PFSK-1 (cell line): ENCODE data around the gene CDAN1.

Source experiments
- FOXP2 ChIP-seq: optimal IDR thresholded peaks from 2 replicates; pipeline ENCODE3; 2011; ENCODE audit warnings: borderline replicate concordance, control low read depth, inconsistent platforms; ENCODE audit not compliant: insufficient read depth; ENCODE audit errors: extremely low read length, extremely low read depth
- POLR2AphosphoS5 ChIP-seq: IDR thresholded peaks from 2 replicates; pipeline ENCODE4 v1.6.1; 2012; ENCODE audit warnings: low read depth, mild to moderate bottlenecking, control low read depth, low read length, moderate library complexity
- REST ChIP-seq, 2 experiments: IDR thresholded peaks; 2 replicates each; pipeline versions ENCODE4 v1.6.1 to v1.8.0; 2011 to 2012; ENCODE audit warnings: low read depth in 2 of 2, low read length in 2 of 2, control low read depth in 1 of 2, inconsistent platforms in 1 of 2, mild to moderate bottlenecking in 1 of 2, moderate library complexity in 1 of 2; ENCODE audit not compliant: insufficient read depth in 1 of 2
- SIN3A ChIP-seq: IDR thresholded peaks from 2 replicates; pipeline ENCODE4 v1.6.1; 2012; ENCODE audit warnings: mild to moderate bottlenecking, low read length, moderate library complexity, borderline replicate concordance; ENCODE audit not compliant: insufficient read depth
- TAF1 ChIP-seq: IDR thresholded peaks from 2 replicates; pipeline ENCODE4 v1.6.1; 2012; ENCODE audit warnings: low read length, control low read depth, borderline replicate concordance; ENCODE audit not compliant: insufficient read depth

The CDAN1 gene

GRCh38 chr15:42725331-42725903, 11.5 kb downstream of the CDAN1 start:
- TF ChIP-seq REST (IDR thresholded peaks at IDR 0.05; ENCODE audit: insufficient read depth in 1 of 2, low read depth in 2 of 2, low read length in 2 of 2) (no peak), SIN3A (no peak), POLR2AphosphoS5 (no peak), FOXP2 (no peak), TAF1 (no peak)

- TF ChIP-seq REST (IDR thresholded peaks at IDR 0.05; ENCODE audit: insufficient read depth in 1 of 2, low read depth in 2 of 2, low read length in 2 of 2) (no peak), FOXP2 (no peak), SIN3A (no peak), POLR2AphosphoS5 (no peak), TAF1 (no peak)
These were observed 12.7 kb downstream of the CDAN1 start for GRCh38 chr15:42724276-42724675.

- TF ChIP-seq TAF1 (no peak), FOXP2 (no peak), SIN3A (no peak), REST (IDR thresholded peaks at IDR 0.05; ENCODE audit: insufficient read depth in 1 of 2, low read depth in 2 of 2, low read length in 2 of 2) (no peak)
These were observed 13.9 kb downstream of the CDAN1 start for GRCh38 chr15:42723068-42723467.

GRCh38 chr15:42721916-42722315, 15.0 kb downstream of the CDAN1 start:
- no peak for TF ChIP-seq FOXP2
- no peak for TF ChIP-seq REST (IDR thresholded peaks at IDR 0.05; ENCODE audit: insufficient read depth in 1 of 2, low read depth in 2 of 2, low read length in 2 of 2)
- no peak for TF ChIP-seq TAF1
- TF ChIP-seq POLR2AphosphoS5 = no peak
- TF ChIP-seq SIN3A = no peak

GRCh38 chr15:42721016-42721415, 15.9 kb downstream of the CDAN1 start:
- TF ChIP-seq REST (IDR thresholded peaks at IDR 0.05; ENCODE audit: insufficient read depth in 1 of 2, low read depth in 2 of 2, low read length in 2 of 2) (no peak), TAF1 (no peak), POLR2AphosphoS5 (no peak), FOXP2 (no peak)
